Endothelial cell of umbilical vein (primary cell): ENCODE data around the gene ATF7IP. TPM values are rescaled to one million over a fixed set of nuclear protein-coding genes. Genes with fewer than 3 reads are reported as not detected.

ENCODE experiments used
- BruUV-seq: library from RNA; stranded (reverse); fragments of 400-500 nt; replicated peaks from 2 replicates; lab custom pipeline; 2021; lab: Mats Ljungman, UMichigan
- CTCF ChIA-PET: fragments of 300-600, 350-600 bp; sonication (Branson Sonifier 250); formaldehyde crosslinking; loops from one replicate; lab custom pipeline; 2021; ENCODE audit warnings: antibody characterized with exemption, inconsistent platforms; lab: Charles Lee
- POLR2A ChIA-PET: fragments of 300-600, 350-600 bp; sonication (Branson Sonifier 250); formaldehyde crosslinking; loops from one replicate; lab custom pipeline; 2021; ENCODE audit warnings: antibody characterized with exemption, inconsistent platforms; lab: Charles Lee
- DNase-seq: peaks from one replicate; pipeline ENCODE4 v3.0.0-alpha.2; 2011; ENCODE audit warnings: low read depth, low spot score
- FAIRE-seq: peaks from 2 replicates; lab custom pipeline; 2011; peaks lifted over from hg19 to GRCh38; lab: Jason Lieb, UNC
- H2AFZ ChIP-seq: 2 replicates; pipeline ENCODE4 v1.6.0; 2012; ENCODE audit warnings: low read depth, low read length, control low read depth, inconsistent platforms
- H3K27ac ChIP-seq: 2 replicates; pipeline ENCODE4 v1.5.1; 2011; ENCODE audit warnings: low read depth, mild to moderate bottlenecking, control low read depth, low read length, moderate library complexity; ENCODE audit not compliant: insufficient read depth
- H3K27me3 ChIP-seq, 2 experiments: 2 replicates each; pipeline versions ENCODE4 v1.6.0 to v1.6.1; 2011; ENCODE audit warnings: low read length in 2 of 2, mixed read lengths in 1 of 2; ENCODE audit not compliant: control insufficient read depth in 2 of 2, insufficient read depth in 2 of 2
- H3K36me3 ChIP-seq, 2 experiments: 2 replicates in 1 of 2; 3 replicates in 1 of 2; pipeline ENCODE4 v1.5.1; 2011; ENCODE audit warnings: low read length in 2 of 2, mild to moderate bottlenecking in 1 of 2, moderate library complexity in 1 of 2; ENCODE audit not compliant: control insufficient read depth in 2 of 2, insufficient read depth in 2 of 2; ENCODE audit errors: extremely low read depth in 1 of 2
- H3K4me1 ChIP-seq: 3 replicates; pipeline ENCODE4 v1.5.1; 2011; ENCODE audit warnings: mild to moderate bottlenecking, low read length; ENCODE audit not compliant: control insufficient read depth, insufficient read depth; ENCODE audit errors: extremely low read depth
- H3K4me2 ChIP-seq: 2 replicates; pipeline ENCODE4 v1.6.1; 2011; ENCODE audit warnings: low read length, control low read depth, mixed read lengths; ENCODE audit not compliant: insufficient read depth
- H3K4me3 ChIP-seq, 3 experiments: fragments of 200-600 bp in 1 of 3; sonication (generic), shearing (Covaris generic) in 1 of 3; replicated peaks in 1 of 3; 2 replicates each; pipeline ENCODE4 v1.5.1; 2011 to 2016; ENCODE audit warnings: control low read depth in 3 of 3, low read length in 3 of 3, mild to moderate bottlenecking in 2 of 3, inconsistent platforms in 1 of 3, low read depth in 1 of 3, moderate library complexity in 1 of 3; ENCODE audit not compliant: insufficient read depth in 1 of 3
- H3K79me2 ChIP-seq: 2 replicates; pipeline ENCODE4 v1.6.0; 2012; ENCODE audit warnings: low read length, inconsistent platforms; ENCODE audit not compliant: control insufficient read depth, insufficient read depth
- H3K9ac ChIP-seq: replicated peaks from 2 replicates; pipeline ENCODE3; 2011; ENCODE audit warnings: low read length, control low read depth; ENCODE audit not compliant: insufficient read depth; ENCODE audit errors: extremely low read depth
- H3K9me1 ChIP-seq: replicated peaks from 3 replicates; pipeline ENCODE4 v1.6.0; 2011; ENCODE audit warnings: mild to moderate bottlenecking, low read length; ENCODE audit not compliant: control insufficient read depth, insufficient read depth; ENCODE audit errors: extremely low read depth
- H3K9me3 ChIP-seq: replicated peaks from 2 replicates; pipeline ENCODE4 v1.5.1; 2012; ENCODE audit warnings: low read length, inconsistent platforms; ENCODE audit not compliant: control insufficient read depth, insufficient read depth
- H4K20me1 ChIP-seq: replicated peaks from 2 replicates; pipeline ENCODE3; 2011; ENCODE audit warnings: mild to moderate bottlenecking, low read length; ENCODE audit not compliant: control insufficient read depth, insufficient read depth; ENCODE audit errors: extremely low read depth
- EZH2 ChIP-seq: IDR thresholded peaks from 2 replicates; pipeline ENCODE4 v1.6.1; 2012; ENCODE audit warnings: borderline replicate concordance, low read depth, mild to moderate bottlenecking, moderate library complexity, low read length, inconsistent platforms; ENCODE audit not compliant: severe bottlenecking
- FOS ChIP-seq: IDR thresholded peaks from 2 replicates; pipeline ENCODE4 v1.6.1; 2011; ENCODE audit warnings: mild to moderate bottlenecking, low read length, moderate library complexity, borderline replicate concordance; ENCODE audit not compliant: insufficient read depth
- GATA2 ChIP-seq: IDR thresholded peaks from 2 replicates; pipeline ENCODE4 v1.7.0; 2011; ENCODE audit warnings: low read depth, mild to moderate bottlenecking, moderate library complexity, mixed read lengths, low read length; ENCODE audit not compliant: insufficient read length, insufficient read depth
- JUN ChIP-seq: IDR thresholded peaks from 2 replicates; pipeline ENCODE4 v1.6.1; 2011; ENCODE audit warnings: borderline replicate concordance, low read depth; ENCODE audit not compliant: insufficient read length, insufficient read depth
- MYC ChIP-seq: IDR thresholded peaks from one replicate; pipeline ENCODE4 v1.6.1; 2011; ENCODE audit warnings: mild to moderate bottlenecking, low read depth, low read length
- POLR2A ChIP-seq: IDR thresholded peaks from 2 replicates; pipeline ENCODE4 v1.6.1; 2012; ENCODE audit warnings: low read depth, mild to moderate bottlenecking, control low read depth, low read length
- POLR2AphosphoS5 ChIP-seq: IDR thresholded peaks from 2 replicates; pipeline ENCODE4 v1.6.1; 2012; ENCODE audit warnings: low read depth, mild to moderate bottlenecking, control low read depth, low read length, moderate library complexity; ENCODE audit not compliant: insufficient read depth
- dilution Hi-C: fragments of 300-500 bp; cut with MboI; formaldehyde crosslinking; loops from one replicate; pipeline ENCODE4 v1.15.0; 2019; ENCODE audit warnings: low sequenced_read_pairs; ENCODE audit not compliant: extremely low pct_ligation_motif_present
- intact Hi-C: fragments of 100-400 bp; cut with micrococcal nuclease; formaldehyde crosslinking; loops from one replicate; pipeline ENCODE4 v1.10.0; 2022
- polyA plus RNA-seq, 4 experiments: library from polyadenylated mRNA; depleted of rRNA in 3 of 4; stranded (reverse) in 3 of 4; unstranded in 1 of 4; fragments of >200 nt; gene quantifications; 2 replicates each; pipeline versions ENCODE4 v1.2.1 to v1.2.3, GENCODE V29; 2011 to 2012; ENCODE audit warnings: missing spikeins in 1 of 4
- total RNA-seq: library from RNA; stranded (reverse); gene quantifications from 2 replicates; pipeline ENCODE4 v1.2.3, GENCODE V29; 2021
- TF ChIP-seq, protein P1 (sequence below): IDR thresholded peaks from 2 replicates; pipeline ENCODE4 v1.6.1; 2011; ENCODE audit not compliant: insufficient read depth, insufficient read length
- TF ChIP-seq, protein P2 (sequence below), 2 donors: IDR thresholded peaks; 1 replicate in 1 of 2; 2 replicates in 1 of 2; pipeline ENCODE4 v1.5.1; 2011; ENCODE audit warnings: low read length in 2 of 2, mild to moderate bottlenecking in 2 of 2, moderate library complexity in 2 of 2, control low read depth in 1 of 2, inconsistent platforms in 1 of 2, low read depth in 1 of 2; ENCODE audit not compliant: insufficient read depth in 1 of 2; ENCODE audit errors: extremely low read depth in 1 of 2

ATF7IP gene
- total and polyA plus RNA-seq, 2 donors (not counting 3 experiments of a cell fraction or from before 2014, with no cell fraction given): 14.5 to 73.5 TPM

DNA sequence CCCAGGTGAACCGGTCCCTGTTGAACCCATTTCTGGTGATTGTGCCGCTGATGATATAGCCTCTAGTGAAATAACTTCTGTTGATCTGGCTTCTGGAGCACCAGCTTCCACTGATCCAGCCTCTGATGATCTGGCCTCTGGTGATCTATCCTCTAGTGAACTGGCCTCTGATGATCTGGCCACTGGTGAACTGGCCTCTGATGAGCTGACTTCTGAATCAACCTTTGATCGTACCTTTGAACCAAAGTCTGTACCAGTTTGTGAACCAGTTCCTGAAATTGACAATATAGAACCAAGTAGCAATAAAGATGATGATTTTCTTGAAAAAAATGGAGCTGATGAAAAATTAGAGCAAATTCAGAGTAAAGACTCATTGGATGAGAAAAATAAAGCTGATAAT, 59.1 kb downstream of the ATF7IP start:
- intact Hi-C loops: no loop called here
- FAIRE-seq: no peak
- Histone ChIP-seq H3K27ac (no peak overlapping the region), H3K4me1 (peaks cover 18% of the 10 kb centered on the region), H3K79me2 (peaks cover 76% of the 10 kb centered on the region), H2AFZ (no peak overlapping the region), H4K20me1 (no peaks in the 10 kb centered on the region), H3K4me3 (no peak overlapping the region), H3K27me3 (no peaks in the 10 kb centered on the region), H3K9me1 (no peaks in the 10 kb centered on the region), H3K4me2 (no peak overlapping the region), H3K36me3 (peaks cover 6 to 9% of the 10 kb centered on the region in 2 experiments), H3K9ac (no peak overlapping the region), H3K9me3 (no peaks in the 10 kb centered on the region)
- no peak for DNase-seq
- no peak for TF ChIP-seq GATA2
- no peak for TF ChIP-seq POLR2AphosphoS5
- no peak for TF ChIP-seq JUN
- no peak for TF ChIP-seq EZH2
- TF ChIP-seq MYC: no peak
- TF ChIP-seq, protein P1, sequence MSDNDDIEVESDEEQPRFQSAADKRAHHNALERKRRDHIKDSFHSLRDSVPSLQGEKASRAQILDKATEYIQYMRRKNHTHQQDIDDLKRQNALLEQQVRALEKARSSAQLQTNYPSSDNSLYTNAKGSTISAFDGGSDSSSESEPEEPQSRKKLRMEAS: no peak
- TF ChIP-seq FOS: no peak
- TF ChIP-seq, protein P2, sequence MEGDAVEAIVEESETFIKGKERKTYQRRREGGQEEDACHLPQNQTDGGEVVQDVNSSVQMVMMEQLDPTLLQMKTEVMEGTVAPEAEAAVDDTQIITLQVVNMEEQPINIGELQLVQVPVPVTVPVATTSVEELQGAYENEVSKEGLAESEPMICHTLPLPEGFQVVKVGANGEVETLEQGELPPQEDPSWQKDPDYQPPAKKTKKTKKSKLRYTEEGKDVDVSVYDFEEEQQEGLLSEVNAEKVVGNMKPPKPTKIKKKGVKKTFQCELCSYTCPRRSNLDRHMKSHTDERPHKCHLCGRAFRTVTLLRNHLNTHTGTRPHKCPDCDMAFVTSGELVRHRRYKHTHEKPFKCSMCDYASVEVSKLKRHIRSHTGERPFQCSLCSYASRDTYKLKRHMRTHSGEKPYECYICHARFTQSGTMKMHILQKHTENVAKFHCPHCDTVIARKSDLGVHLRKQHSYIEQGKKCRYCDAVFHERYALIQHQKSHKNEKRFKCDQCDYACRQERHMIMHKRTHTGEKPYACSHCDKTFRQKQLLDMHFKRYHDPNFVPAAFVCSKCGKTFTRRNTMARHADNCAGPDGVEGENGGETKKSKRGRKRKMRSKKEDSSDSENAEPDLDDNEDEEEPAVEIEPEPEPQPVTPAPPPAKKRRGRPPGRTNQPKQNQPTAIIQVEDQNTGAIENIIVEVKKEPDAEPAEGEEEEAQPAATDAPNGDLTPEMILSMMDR (IDR thresholded peaks at IDR 0.05; ENCODE audit: extremely low read depth in 1 of 2, insufficient read depth in 1 of 2, low read depth in 1 of 2, low read length in 2 of 2): no peak
- TF ChIP-seq POLR2A: no peak
- POLR2A ChIA-PET: no interaction called here
- TSS peak; percentile 34 for BruUV-seq
- dilution Hi-C loops: no loop called here
- CTCF ChIA-PET: interaction anchor here (0.8 to 1.3 kb wide), 2 partner anchors 8 to 30 kb away, joined by 3 read pairs; no protein-coding TSS in a partner anchor
